ENCODE results near the gene ARID1B.
"Not testable (repeated sequence)": the region's sequence is repeated elsewhere in the genome, so short reads cannot be mapped to it uniquely, and the experiment has no call there.

ARID1B gene

DNA sequence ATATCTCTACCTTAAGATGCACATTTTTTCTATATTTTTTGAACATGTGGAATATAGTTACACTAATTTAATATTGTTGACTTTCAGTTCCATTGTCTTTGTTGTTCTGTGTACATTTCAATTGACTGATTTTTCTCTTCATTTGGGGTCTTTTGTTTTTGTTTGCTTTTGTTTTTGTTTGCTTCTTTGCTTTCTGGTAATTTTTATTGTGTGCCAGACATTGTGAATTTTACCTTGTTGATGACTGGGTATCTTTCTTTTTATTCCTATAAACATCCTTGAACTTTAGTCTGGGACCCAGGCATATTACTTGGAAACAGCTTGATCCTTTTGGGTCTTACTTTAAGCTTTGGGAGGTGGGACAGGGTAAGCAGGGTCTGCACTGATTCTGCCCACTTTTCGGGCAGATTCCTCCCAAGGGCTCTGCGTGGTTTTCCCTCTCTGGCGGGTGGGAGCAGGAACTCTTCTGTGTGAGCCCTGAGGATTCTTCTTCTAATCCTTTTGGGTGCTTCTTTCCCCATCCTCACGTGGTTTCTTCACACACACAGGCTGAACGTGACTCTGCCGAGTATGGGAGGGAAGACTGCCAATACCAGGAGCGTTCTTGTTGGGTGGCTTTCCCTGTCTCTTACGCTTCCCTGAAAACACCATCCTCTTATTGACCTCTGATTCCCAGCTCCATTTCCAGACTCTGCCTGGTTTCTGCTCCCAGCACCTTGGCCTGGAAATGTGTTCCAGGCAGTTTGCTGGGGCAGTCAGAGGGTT, 200.5 kb downstream of the ARID1B start:
- H3K4me3 ChIP-seq (ENCODE audit: low read length), result no peak overlapping the region
- no peaks in the 10 kb centered on the region for H3K9me3 ChIP-seq (ENCODE audit: control insufficient read depth, low read depth, low read length)

DNA sequence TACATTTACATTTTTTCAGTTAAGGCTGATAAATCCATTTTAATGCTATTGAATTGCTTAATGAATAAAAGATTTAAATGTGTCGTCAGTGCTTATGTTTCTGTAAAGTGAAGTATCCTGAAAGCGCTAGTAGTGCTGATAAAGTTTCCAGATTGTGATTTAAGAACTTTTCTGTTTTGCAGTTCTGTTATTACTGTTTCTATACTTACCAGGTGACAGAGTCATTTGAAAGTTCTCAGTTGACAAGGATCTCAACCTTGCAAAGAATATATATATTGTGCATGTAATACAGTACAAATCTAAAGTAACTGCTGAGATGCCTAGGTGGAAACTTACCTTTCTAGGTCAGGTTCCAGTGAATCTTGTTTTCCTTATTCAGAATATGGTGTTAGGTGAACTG, 201.8 kb downstream of the ARID1B start:
- H3K27ac ChIP-seq (ENCODE audit: low read length), result no peak overlapping the region
- H3K4me3 ChIP-seq (ENCODE audit: low read length), result no peak overlapping the region
- H3K27me3 ChIP-seq (ENCODE audit: control insufficient read depth, insufficient read depth, low read length), result no peaks in the 10 kb centered on the region
- H3K9me3 ChIP-seq (ENCODE audit: control insufficient read depth, low read depth, low read length), result no peaks in the 10 kb centered on the region
- no peak overlapping the region for H3K9ac ChIP-seq (ENCODE audit: low read length)
- H3K36me3 ChIP-seq (ENCODE audit: control insufficient read depth, low read depth, low read length), result no peaks in the 10 kb centered on the region
- peaks cover 33% of the 10 kb centered on the region for H3K4me1 ChIP-seq (ENCODE audit: control insufficient read depth, low read depth, low read length)

More for the DNA sequence above, 200.5 kb downstream of the ARID1B start:
- Histone ChIP-seq H3K9ac (ENCODE audit: low read length) (no peak overlapping the region), H3K4me1 (ENCODE audit: control insufficient read depth, low read depth, low read length) (peaks cover 34% of the 10 kb centered on the region), H3K27me3 (ENCODE audit: control insufficient read depth, insufficient read depth, low read length) (no peaks in the 10 kb centered on the region), H3K27ac (ENCODE audit: low read length) (no peak overlapping the region), H3K36me3 (ENCODE audit: control insufficient read depth, low read depth, low read length) (no peaks in the 10 kb centered on the region)

DNA sequence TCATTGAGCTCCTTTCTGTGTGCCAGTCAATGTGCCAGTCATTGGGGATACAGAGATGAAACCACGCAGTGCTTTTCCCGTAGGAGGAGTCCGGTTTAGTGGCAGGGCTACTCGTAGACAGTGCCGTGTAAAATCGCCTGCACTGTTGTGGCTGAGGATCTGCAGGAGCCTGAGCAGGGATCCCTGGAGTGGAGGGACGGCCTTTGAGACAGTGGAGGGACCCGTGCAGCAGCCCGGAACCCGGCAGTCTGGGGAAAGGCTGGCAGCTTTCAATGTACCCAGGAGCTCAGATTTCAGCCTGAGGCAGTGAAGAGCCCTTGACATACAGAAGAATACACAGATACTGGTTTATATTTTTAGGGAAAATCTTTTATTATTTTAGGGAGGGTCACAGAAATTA, 203.3 kb downstream of the ARID1B start:
- no peaks in the 10 kb centered on the region for H3K36me3 ChIP-seq (ENCODE audit: control insufficient read depth, low read depth, low read length)
- peaks cover 36% of the 10 kb centered on the region for H3K4me1 ChIP-seq (ENCODE audit: control insufficient read depth, low read depth, low read length)

DNA sequence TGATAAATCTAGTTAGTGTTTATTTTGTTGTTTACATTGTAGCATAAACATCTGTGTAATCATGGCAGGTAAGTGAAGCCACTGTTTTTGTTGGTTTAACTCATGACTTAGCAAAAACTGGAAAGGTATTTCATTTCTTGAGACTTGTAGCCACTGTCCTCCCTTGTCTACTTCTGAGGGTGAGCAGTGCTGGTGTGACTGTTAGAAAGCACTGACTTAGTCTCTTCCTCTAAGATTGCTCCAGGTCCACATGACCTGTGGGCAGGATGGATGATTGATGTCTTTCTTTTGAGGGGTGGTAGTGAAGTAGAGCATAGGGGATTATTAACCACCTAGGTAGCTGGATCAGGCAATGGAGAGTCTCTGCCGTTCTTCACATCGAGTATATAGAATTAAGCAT, 203.8 kb downstream of the ARID1B start:
- Histone ChIP-seq H3K9me3 (ENCODE audit: control insufficient read depth, low read depth, low read length) (no peaks in the 10 kb centered on the region), H3K36me3 (ENCODE audit: control insufficient read depth, low read depth, low read length) (no peaks in the 10 kb centered on the region), H3K27ac (ENCODE audit: low read length) (no peak overlapping the region), H3K4me3 (ENCODE audit: low read length) (no peak overlapping the region), H3K9ac (ENCODE audit: low read length) (no peak overlapping the region), H3K4me1 (ENCODE audit: control insufficient read depth, low read depth, low read length) (peaks cover 36% of the 10 kb centered on the region), H3K27me3 (ENCODE audit: control insufficient read depth, insufficient read depth, low read length) (no peaks in the 10 kb centered on the region)

More for the DNA sequence above, 203.3 kb downstream of the ARID1B start:
- no peaks in the 10 kb centered on the region for H3K9me3 ChIP-seq (ENCODE audit: control insufficient read depth, low read depth, low read length)
- H3K27me3 ChIP-seq (ENCODE audit: control insufficient read depth, insufficient read depth, low read length), result no peaks in the 10 kb centered on the region
- H3K9ac ChIP-seq (ENCODE audit: low read length), result no peak overlapping the region
- no peak overlapping the region for H3K4me3 ChIP-seq (ENCODE audit: low read length)
- no peak overlapping the region for H3K27ac ChIP-seq (ENCODE audit: low read length)

DNA sequence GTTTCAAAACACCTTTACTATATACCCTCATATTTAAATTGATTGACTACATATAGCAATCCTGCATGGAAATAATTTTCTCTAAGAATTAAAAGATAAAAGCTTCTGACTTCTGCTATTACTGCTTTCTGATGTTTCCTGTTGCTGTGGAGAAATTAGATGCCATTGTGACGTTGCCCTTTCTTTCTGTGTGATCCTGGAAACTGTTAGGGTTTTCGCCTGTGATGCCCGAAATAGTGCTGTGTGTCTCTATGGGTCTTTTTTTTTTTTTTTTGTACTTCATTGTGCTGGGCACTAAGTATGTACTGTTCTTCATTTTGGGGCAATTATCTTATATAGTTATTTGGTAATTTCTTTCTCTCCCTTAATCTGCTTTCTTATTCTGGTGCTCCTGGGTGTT, 205.0 kb downstream of the ARID1B start:
- Histone ChIP-seq H3K4me3 (ENCODE audit: low read length) (no peak overlapping the region), H3K27ac (ENCODE audit: low read length) (no peak overlapping the region), H3K36me3 (ENCODE audit: control insufficient read depth, low read depth, low read length) (no peaks in the 10 kb centered on the region)

DNA sequence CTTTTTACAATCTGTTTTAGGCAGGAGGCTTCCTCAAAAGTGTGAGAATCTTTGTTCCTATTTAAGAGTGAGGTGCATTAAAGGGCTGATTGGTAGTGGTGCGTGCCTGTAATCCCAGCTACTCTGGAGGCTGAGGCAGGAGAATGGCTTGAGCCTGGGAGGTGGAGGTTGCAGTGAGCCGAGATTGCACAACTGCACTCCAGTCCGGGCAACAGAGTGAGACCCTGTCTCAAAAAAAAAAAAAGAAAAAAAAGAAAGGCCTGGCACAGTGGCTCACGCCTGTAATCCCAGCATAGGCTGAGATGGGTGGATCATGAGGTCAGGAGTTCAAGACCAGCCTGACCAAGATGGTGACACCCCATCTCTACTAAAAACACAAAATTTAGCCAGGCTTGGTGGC, 205.7 kb downstream of the ARID1B start:
- not testable (repeated sequence) for H3K9ac ChIP-seq (ENCODE audit: low read length); H3K27me3 ChIP-seq (ENCODE audit: control insufficient read depth, insufficient read depth, low read length); H3K4me3 ChIP-seq (ENCODE audit: low read length); H3K27ac ChIP-seq (ENCODE audit: low read length); H3K9me3 ChIP-seq (ENCODE audit: control insufficient read depth, low read depth, low read length); H3K36me3 ChIP-seq (ENCODE audit: control insufficient read depth, low read depth, low read length)
- peaks cover 31% of the 10 kb centered on the region for H3K4me1 ChIP-seq (ENCODE audit: control insufficient read depth, low read depth, low read length)

More for the DNA sequence above, 205.0 kb downstream of the ARID1B start:
- no peaks in the 10 kb centered on the region for H3K27me3 ChIP-seq (ENCODE audit: control insufficient read depth, insufficient read depth, low read length)
- no peak overlapping the region for H3K9ac ChIP-seq (ENCODE audit: low read length)
- peaks cover 33% of the 10 kb centered on the region for H3K4me1 ChIP-seq (ENCODE audit: control insufficient read depth, low read depth, low read length)
- no peaks in the 10 kb centered on the region for H3K9me3 ChIP-seq (ENCODE audit: control insufficient read depth, low read depth, low read length)

DNA sequence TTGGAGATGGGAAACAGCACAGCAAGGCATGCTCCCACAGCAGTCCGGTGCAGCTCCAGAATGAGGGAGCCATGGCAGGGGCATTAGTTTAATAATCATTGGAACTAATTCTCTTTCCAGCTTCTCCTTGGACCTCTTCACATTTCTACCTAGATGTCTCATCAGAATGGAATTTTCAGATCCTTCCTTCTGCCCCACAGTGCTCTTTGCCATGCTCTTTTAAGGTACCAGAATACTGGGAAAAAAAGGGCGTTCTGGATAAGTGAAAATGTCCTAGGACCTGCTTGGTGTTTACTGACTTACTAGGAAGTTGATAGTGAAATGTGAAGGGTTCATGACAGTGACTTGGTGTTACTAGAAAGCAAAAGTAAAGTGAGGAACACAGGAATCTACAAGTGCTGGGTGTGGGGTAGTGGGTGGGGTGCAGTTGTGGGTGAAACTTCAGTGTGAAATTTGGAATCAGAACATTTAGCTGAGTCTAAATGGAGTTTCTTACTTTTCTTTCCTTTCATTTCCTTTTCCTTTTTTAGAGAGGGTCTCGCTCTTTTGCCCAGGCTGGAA, 207.1 kb downstream of the ARID1B start:
- Histone ChIP-seq H3K4me3 (ENCODE audit: low read length) (no peak overlapping the region), H3K27ac (ENCODE audit: low read length) (no peak overlapping the region)

DNA sequence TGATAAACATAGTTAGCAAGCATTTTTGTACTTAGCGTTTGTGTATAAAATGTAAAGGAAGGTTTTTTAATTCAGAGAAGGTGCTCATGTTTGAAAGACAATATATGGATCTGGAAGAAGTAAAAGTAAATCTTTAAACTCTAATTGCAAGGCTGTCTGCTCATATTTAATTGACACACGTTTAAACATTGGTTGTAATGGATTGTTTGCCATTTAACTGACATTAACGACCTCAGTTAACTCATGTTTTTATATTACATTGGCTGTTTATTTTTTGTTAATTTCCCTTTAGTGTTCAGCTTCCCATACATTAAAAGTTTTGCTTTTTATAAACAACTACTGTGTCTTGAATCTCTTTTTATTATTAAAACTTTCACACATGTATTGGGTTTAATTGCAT, 208.1 kb downstream of the ARID1B start:
- H3K27ac ChIP-seq (ENCODE audit: low read length), result no peak overlapping the region
- H3K36me3 ChIP-seq (ENCODE audit: control insufficient read depth, low read depth, low read length), result no peaks in the 10 kb centered on the region
- no peak overlapping the region for H3K9ac ChIP-seq (ENCODE audit: low read length)
- H3K4me3 ChIP-seq (ENCODE audit: low read length), result no peak overlapping the region
- no peaks in the 10 kb centered on the region for H3K27me3 ChIP-seq (ENCODE audit: control insufficient read depth, insufficient read depth, low read length)
- peaks cover 44% of the 10 kb centered on the region for H3K4me1 ChIP-seq (ENCODE audit: control insufficient read depth, low read depth, low read length)
- H3K9me3 ChIP-seq (ENCODE audit: control insufficient read depth, low read depth, low read length), result no peaks in the 10 kb centered on the region

More for the DNA sequence above, 207.1 kb downstream of the ARID1B start:
- Histone ChIP-seq H3K9me3 (ENCODE audit: control insufficient read depth, low read depth, low read length) (no peaks in the 10 kb centered on the region), H3K27me3 (ENCODE audit: control insufficient read depth, insufficient read depth, low read length) (no peaks in the 10 kb centered on the region), H3K9ac (ENCODE audit: low read length) (no peak overlapping the region), H3K4me1 (ENCODE audit: control insufficient read depth, low read depth, low read length) (peaks cover 44% of the 10 kb centered on the region), H3K36me3 (ENCODE audit: control insufficient read depth, low read depth, low read length) (no peaks in the 10 kb centered on the region)

DNA sequence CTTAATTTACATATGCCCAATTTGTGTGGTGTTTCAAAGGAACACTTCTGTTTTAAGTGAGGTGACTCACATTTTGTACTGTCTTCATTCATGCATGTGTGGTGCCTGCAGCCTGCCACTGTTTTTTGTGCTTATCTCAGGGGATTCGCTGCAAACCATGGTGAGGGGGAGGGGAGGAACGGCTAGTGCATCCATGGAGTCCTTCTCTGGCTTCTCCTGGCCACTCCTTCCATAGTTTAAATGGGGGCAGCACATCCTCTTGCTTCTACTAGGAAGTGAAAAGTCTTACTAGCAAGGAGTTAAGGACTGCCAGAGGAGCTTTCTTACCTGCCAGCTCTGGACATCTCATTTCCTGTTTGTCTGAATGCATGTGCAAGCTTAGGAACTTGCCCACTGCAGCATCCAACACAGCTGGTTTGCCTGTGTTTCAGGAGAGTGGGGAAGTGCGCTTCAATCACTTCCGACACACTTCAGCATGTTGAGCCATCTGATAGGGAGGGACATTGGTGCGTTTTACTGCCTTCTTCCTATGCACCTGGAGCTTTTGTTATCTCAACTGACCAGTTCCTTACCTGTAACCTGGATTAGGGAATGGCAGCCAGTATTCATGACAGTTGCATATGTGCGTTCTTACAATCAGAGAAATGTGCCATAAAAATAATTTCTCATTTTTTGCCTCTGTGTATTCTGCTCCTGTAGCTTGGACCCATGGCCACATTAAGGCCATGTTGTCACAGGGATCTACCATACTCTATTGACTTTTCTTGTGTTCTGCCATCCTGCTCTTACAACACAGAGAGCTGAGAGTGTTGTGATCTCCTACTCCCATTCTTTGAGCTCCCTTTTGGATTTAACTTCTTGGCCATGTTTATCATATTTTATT, 211.3 kb downstream of the ARID1B start:
- H3K9ac ChIP-seq (ENCODE audit: low read length), result no peak overlapping the region
- no peak overlapping the region for H3K4me3 ChIP-seq (ENCODE audit: low read length)
- no peaks in the 10 kb centered on the region for H3K36me3 ChIP-seq (ENCODE audit: control insufficient read depth, low read depth, low read length)
- H3K27me3 ChIP-seq (ENCODE audit: control insufficient read depth, insufficient read depth, low read length), result no peaks in the 10 kb centered on the region
- H3K4me1 ChIP-seq (ENCODE audit: control insufficient read depth, low read depth, low read length), result peaks cover 42% of the 10 kb centered on the region
- no peaks in the 10 kb centered on the region for H3K9me3 ChIP-seq (ENCODE audit: control insufficient read depth, low read depth, low read length)
- H3K27ac ChIP-seq (ENCODE audit: low read length), result no peak overlapping the region

DNA sequence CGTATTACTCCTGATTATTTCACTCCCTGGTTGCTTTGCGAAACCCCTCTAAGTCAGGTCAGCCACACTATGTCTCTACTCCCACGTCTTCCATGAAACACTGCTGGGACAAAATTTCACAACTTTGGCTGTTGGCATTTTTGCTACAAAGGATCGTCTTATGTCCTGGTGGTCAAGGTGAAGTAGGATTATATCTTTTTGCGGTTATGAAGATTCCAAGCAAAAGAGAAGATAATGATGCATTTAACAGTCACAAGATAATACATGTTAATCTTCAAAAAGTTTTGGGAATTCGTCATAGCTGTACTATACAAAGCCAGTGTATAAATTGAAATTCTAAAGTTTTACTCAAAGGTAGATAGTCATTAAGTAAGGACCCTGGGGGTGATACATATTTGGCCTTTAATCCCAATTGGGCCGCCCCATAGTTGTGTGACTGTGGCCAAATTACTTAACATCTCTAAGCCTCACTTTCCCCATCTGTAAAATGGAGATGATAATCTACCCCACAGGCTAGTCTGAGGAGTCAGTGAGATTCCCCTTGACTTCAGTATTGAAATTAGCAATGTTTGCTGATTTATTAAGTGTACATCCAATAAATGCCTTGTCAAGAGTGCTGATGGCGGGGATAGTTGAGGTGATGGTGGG, 212.1 kb downstream of the ARID1B start:
- Histone ChIP-seq H3K9me3 (ENCODE audit: control insufficient read depth, low read depth, low read length) (no peaks in the 10 kb centered on the region), H3K4me1 (ENCODE audit: control insufficient read depth, low read depth, low read length) (peaks cover 38% of the 10 kb centered on the region), H3K27ac (ENCODE audit: low read length) (no peak overlapping the region), H3K4me3 (ENCODE audit: low read length) (no peak overlapping the region), H3K36me3 (ENCODE audit: control insufficient read depth, low read depth, low read length) (no peaks in the 10 kb centered on the region), H3K27me3 (ENCODE audit: control insufficient read depth, insufficient read depth, low read length) (no peaks in the 10 kb centered on the region), H3K9ac (ENCODE audit: low read length) (no peak overlapping the region)
